Lower leg skin (tissue), 3 donors: Measurements from ENCODE around the gene ZNF335.

Experiments used
- CTCF ChIP-seq, 3 donors: fragments of 450-650 bp; IDR thresholded peaks; one replicate each; pipeline ENCODE4 v1.5.1; 2016; ENCODE audit warnings: antibody characterized with exemption in 3 of 3, mild to moderate bottlenecking in 3 of 3, moderate library complexity in 2 of 3
- POLR2A ChIP-seq, 2 donors: fragments of 450-650 bp; IDR thresholded peaks; one replicate each; pipeline ENCODE4 v1.6.1; 2016 to 2017; ENCODE audit warnings: antibody characterized with exemption in 2 of 2, mild to moderate bottlenecking in 1 of 2, moderate library complexity in 1 of 2

- TF ChIP-seq CTCF (IDR thresholded peaks at IDR 0.05) (no peak), POLR2A (IDR thresholded peaks at IDR 0.05) (no peak)
Measured at GRCh38 chr20:46011631-46012482, 39.9 kb upstream of the ZNF335 start.
